Activated CD8-positive, alpha-beta T cell treated with anti-CD3 and anti-CD28 coated beads for 36 hours (primary cell): ENCODE measurements around the gene RHBDD1. TPM values are rescaled to one million over a fixed set of nuclear protein-coding genes. Genes with fewer than 3 reads are reported as not detected.
"Not testable (repeated sequence)": the region's sequence is repeated elsewhere in the genome, so short reads cannot be mapped to it uniquely, and the experiment has no call there.

Source experiments
- ATAC-seq: fragments of 200-7000 bp; cut with Tn5 transposase; one replicate; pipeline ENCODE4 v1.10.0; 2021; ENCODE audit warnings: mild to moderate bottlenecking, moderate library complexity
- CTCF ChIA-PET: fragments of 350-600 bp; sonication (Branson Sonifier 250); formaldehyde crosslinking; loops from one replicate; lab custom pipeline; 2021; ENCODE audit warnings: antibody characterized with exemption; lab: Charles Lee
- POLR2A ChIA-PET: fragments of 350-600 bp; sonication (Branson Sonifier 250); formaldehyde crosslinking; loops from one replicate; lab custom pipeline; 2021; ENCODE audit warnings: antibody characterized with exemption; lab: Charles Lee
- DNase-seq: peaks from one replicate; pipeline ENCODE4 v3.0.0-alpha.2; 2020
- H3K27ac Mint-ChIP-seq: one replicate; pipeline ENCODE4 v1.8.0; 2021; ENCODE audit warnings: mild to moderate bottlenecking, mixed read lengths
- H3K27me3 Mint-ChIP-seq: one replicate; pipeline ENCODE4 v1.8.0; 2021; ENCODE audit warnings: mixed read lengths
- H3K36me3 Mint-ChIP-seq: one replicate; pipeline ENCODE4 v1.8.0; 2021; ENCODE audit warnings: low read depth, mixed read lengths
- H3K4me1 Mint-ChIP-seq: one replicate; pipeline ENCODE4 v1.8.0; 2021; ENCODE audit warnings: low read depth, mixed read lengths
- H3K4me3 Mint-ChIP-seq: one replicate; pipeline ENCODE4 v1.8.0; 2021; ENCODE audit warnings: mild to moderate bottlenecking, moderate library complexity, mixed read lengths
- H3K9me3 Mint-ChIP-seq: one replicate; pipeline ENCODE4 v1.8.0; 2021; ENCODE audit warnings: mixed read lengths
- CTCF ChIP-seq: fragments of 200-600 bp; IDR thresholded peaks from one replicate; pipeline ENCODE4 v1.8.0; 2022; ENCODE audit warnings: antibody characterized with exemption, mild to moderate bottlenecking
- intact Hi-C: fragments of 100-400 bp; cut with micrococcal nuclease; formaldehyde crosslinking; loops from one replicate; pipeline ENCODE4 v1.10.0; 2022
- total RNA-seq, 2 experiments: library from RNA; stranded (reverse); gene quantifications; one replicate each; pipeline ENCODE4 v1.2.3, GENCODE V29; 2021

The RHBDD1 gene
- total RNA-seq, 2 experiments from 2014 or later = 34.3 to 35.9 TPM

GRCh38 chr2:226831266-226831665 lies 4.6 kb upstream of the RHBDD1 start:
- ATAC-seq (no peak), DNase-seq (no peak)
- POLR2A ChIA-PET = no interaction called here
- peaks cover 31% of the 10 kb centered on the region for H3K36me3 Mint-ChIP-seq
- H3K4me3 Mint-ChIP-seq = no peak overlapping the region
- CTCF ChIA-PET = interaction anchor here (1.2 kb wide), 1 partner anchor 29 kb away, joined by 3 read pairs; no protein-coding TSS in a partner anchor
- H3K9me3 Mint-ChIP-seq = peaks cover 8% of the 10 kb centered on the region
- H3K27me3 Mint-ChIP-seq = no peaks in the 10 kb centered on the region
- H3K27ac Mint-ChIP-seq = no peak overlapping the region
- intact Hi-C loops = no loop called here
- peaks cover 25% of the 10 kb centered on the region for H3K4me1 Mint-ChIP-seq
- TF ChIP-seq CTCF = no peak

DNA sequence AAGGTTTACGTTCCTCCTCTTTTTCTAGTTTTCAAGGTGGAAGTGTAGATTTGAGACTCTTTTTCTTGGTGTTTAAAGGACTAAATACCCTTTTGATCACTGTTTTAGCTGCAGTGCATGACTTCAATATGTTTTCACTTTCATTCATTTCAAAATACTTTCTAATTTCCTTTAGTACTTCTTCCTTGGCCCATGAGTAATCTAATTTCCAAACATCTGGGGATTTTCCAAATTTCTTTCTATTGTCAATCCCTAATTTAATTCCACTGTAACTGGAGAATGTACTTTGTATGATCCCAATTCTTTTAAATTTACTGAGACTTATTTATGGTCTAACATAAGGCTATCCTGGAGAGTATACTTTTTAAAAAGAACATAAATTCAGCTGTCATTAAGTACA lies 3.8 kb upstream of the RHBDD1 start:
- no peaks in the 10 kb centered on the region for H3K27me3 Mint-ChIP-seq
- no peak overlapping the region for H3K4me3 Mint-ChIP-seq

GRCh38 chr2:226834880-226835279 lies 974 bp upstream of the RHBDD1 start:
- peak overlapping the region; percentile 88 for H3K4me3 Mint-ChIP-seq
- intact Hi-C loops = loop anchor here (5.0 kb wide), 2 partner anchors 33 to 147 kb away; no protein-coding TSS in a partner anchor
- ATAC-seq = not testable (repeated sequence)

More for the DNA sequence above, 3.8 kb upstream of the RHBDD1 start:
- POLR2A ChIA-PET = no interaction called here
- peaks cover 27% of the 10 kb centered on the region for H3K4me1 Mint-ChIP-seq
- no peak for DNase-seq
- TF ChIP-seq CTCF = no peak
- H3K36me3 Mint-ChIP-seq = peaks cover 31% of the 10 kb centered on the region
- H3K27ac Mint-ChIP-seq = peak overlapping the region; percentile 39
- intact Hi-C loops = no loop called here
- peaks cover 8% of the 10 kb centered on the region for H3K9me3 Mint-ChIP-seq
- CTCF ChIA-PET = no interaction called here
- no peak for ATAC-seq

DNA sequence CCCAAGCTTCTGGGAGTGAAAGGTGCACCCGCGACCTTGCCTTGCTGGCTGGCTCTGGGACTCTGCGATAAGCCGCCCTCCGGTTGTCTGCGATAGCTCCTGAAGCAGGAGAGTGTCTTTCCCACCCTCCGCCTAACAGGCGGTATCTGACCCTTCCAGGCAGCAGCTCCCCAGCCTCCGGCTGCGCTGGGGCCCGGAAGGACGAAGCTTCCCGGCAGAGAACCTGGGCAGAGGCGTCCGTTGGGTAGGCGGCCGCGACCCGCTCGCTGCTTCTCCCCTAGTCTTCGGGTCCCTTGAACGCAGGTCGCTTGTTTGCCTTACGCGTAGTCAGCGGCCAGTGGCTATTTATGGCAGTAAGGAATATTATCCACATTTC lies 446 bp upstream of the RHBDD1 start:
- no peak for TF ChIP-seq CTCF
- H3K9me3 Mint-ChIP-seq = peaks cover 8% of the 10 kb centered on the region
- peak; percentile 50 for DNase-seq
- H3K4me3 Mint-ChIP-seq = peak overlapping the region; percentile 88
- intact Hi-C loops = loop anchor here (5.0 kb wide), 2 partner anchors 33 to 147 kb away; no protein-coding TSS in a partner anchor
- ChIA-PET CTCF (interaction anchor here (1.0 to 4.5 kb wide), 5 partner anchors 9 to 45 kb away, joined by 3 to 18 read pairs (median 4); partner anchors contain the start of gene IRS1), POLR2A (interaction anchor here (0.7 to 3.1 kb wide), 21 partner anchors 8 to 1893 kb away, joined by 3 to 16 read pairs (median 5); no protein-coding TSS in a partner anchor)
- peak; percentile 9 for ATAC-seq
- peak overlapping the region; percentile 96 for H3K27ac Mint-ChIP-seq
- H3K4me1 Mint-ChIP-seq = peaks cover 47% of the 10 kb centered on the region
- peaks cover 54% of the 10 kb centered on the region for H3K36me3 Mint-ChIP-seq
- H3K27me3 Mint-ChIP-seq = no peaks in the 10 kb centered on the region

More at GRCh38 chr2:226834880-226835279, 974 bp upstream of the RHBDD1 start:
- Mint-ChIP-seq H3K36me3 (peaks cover 49% of the 10 kb centered on the region), H3K27ac (peak overlapping the region; percentile 96), H3K4me1 (peaks cover 43% of the 10 kb centered on the region)
- ChIA-PET CTCF (interaction anchor here (1.0 to 4.5 kb wide), 5 partner anchors 9 to 44 kb away, joined by 3 to 18 read pairs (median 4); partner anchors contain the start of gene IRS1), POLR2A (interaction anchor here (0.7 to 3.1 kb wide), 19 partner anchors 8 to 1893 kb away, joined by 3 to 16 read pairs (median 6); no protein-coding TSS in a partner anchor)
- not testable (repeated sequence) for H3K9me3 Mint-ChIP-seq, DNase-seq, H3K27me3 Mint-ChIP-seq

- intact Hi-C loops = loop anchor here (1.0 to 5.0 kb wide), 4 partner anchors 34 to 146 kb away; no protein-coding TSS in a partner anchor
- peaks cover 4% of the 10 kb centered on the region for H3K9me3 Mint-ChIP-seq
- DNase-seq (no peak), ATAC-seq (peak; percentile 11)
- ChIA-PET POLR2A (interaction anchor here (0.6 to 3.1 kb wide), 12 partner anchors 9 to 1784 kb away, joined by 3 to 16 read pairs (median 8); no protein-coding TSS in a partner anchor), CTCF (interaction anchor here (2.5 to 4.5 kb wide), 2 partner anchors 34 to 37 kb away, joined by 13 to 18 read pairs; partner anchors contain the start of gene IRS1)
- peaks cover 54% of the 10 kb centered on the region for H3K36me3 Mint-ChIP-seq
- peak overlapping the region; percentile 88 for H3K4me3 Mint-ChIP-seq
- H3K27ac Mint-ChIP-seq = peak overlapping the region; percentile 96
- TF ChIP-seq CTCF = no peak
- peaks cover 49% of the 10 kb centered on the region for H3K4me1 Mint-ChIP-seq
- no peaks in the 10 kb centered on the region for H3K27me3 Mint-ChIP-seq
These were observed 663 bp downstream of the RHBDD1 start for GRCh38 chr2:226836548-226836885.
